CD14-positive monocyte (primary cell): ENCODE data around the gene PRRX2. TPM values are rescaled to one million over a fixed set of nuclear protein-coding genes. Genes with fewer than 3 reads are reported as not detected.
A peak's percentile ranks its signal among the peaks of the same experiment; 100 is the strongest.

Source experiments
- DNase-seq, 3 donors: peaks; one replicate each; pipeline ENCODE4 v3.0.0-alpha.2; 2011 to 2022
- H2AFZ ChIP-seq: 2 replicates; pipeline ENCODE4 v1.6.0; 2012; ENCODE audit warnings: mild to moderate bottlenecking, low read depth, low read length, inconsistent platforms; ENCODE audit not compliant: insufficient read depth, poor library complexity, severe bottlenecking
- H3K27ac ChIP-seq, 2 donors: 1 replicate in 1 of 2; 2 replicates in 1 of 2; pipeline ENCODE4 v1.5.1; 2012 to 2013; ENCODE audit warnings: low read length in 2 of 2, control low read depth in 1 of 2, inconsistent platforms in 1 of 2, low read depth in 1 of 2, mild to moderate bottlenecking in 1 of 2
- H3K27me3 ChIP-seq, 2 donors: one replicate each; pipeline versions ENCODE4 v1.6.0 to v1.6.1; 2011 to 2013; ENCODE audit warnings: low read length in 2 of 2; ENCODE audit not compliant: control insufficient read depth in 2 of 2, insufficient read depth in 2 of 2
- H3K36me3 ChIP-seq, 2 donors: replicated peaks in 1 of 2; 1 replicate in 1 of 2; 2 replicates in 1 of 2; pipeline versions ENCODE4 v1.5.1 to v1.6.1; 2012 to 2013; ENCODE audit warnings: low read length in 2 of 2, control low read depth in 1 of 2, inconsistent platforms in 1 of 2, mild to moderate bottlenecking in 1 of 2; ENCODE audit not compliant: insufficient read depth in 2 of 2, control insufficient read depth in 1 of 2
- H3K4me1 ChIP-seq, 2 donors: 1 replicate in 1 of 2; 2 replicates in 1 of 2; pipeline versions ENCODE4 v1.5.1 to v1.6.1; 2012 to 2013; ENCODE audit warnings: low read length in 2 of 2, control low read depth in 1 of 2, inconsistent platforms in 1 of 2, mild to moderate bottlenecking in 1 of 2, moderate library complexity in 1 of 2; ENCODE audit not compliant: insufficient read depth in 2 of 2, control insufficient read depth in 1 of 2
- H3K4me2 ChIP-seq: replicated peaks from 2 replicates; pipeline ENCODE3; 2012; ENCODE audit warnings: low read length, moderate library complexity, mild to moderate bottlenecking; ENCODE audit not compliant: poor library complexity, severe bottlenecking; ENCODE audit errors: extremely low read depth
- H3K4me3 ChIP-seq, 3 experiments: fragments of 200-600 bp in 1 of 3; sonication (generic) in 1 of 3; replicated peaks in 1 of 3; 1 replicate in 2 of 3; 2 replicates in 1 of 3; pipeline ENCODE4 v1.5.1; 2011 to 2013; ENCODE audit warnings: low read length in 3 of 3, mild to moderate bottlenecking in 3 of 3, control low read depth in 2 of 3, low read depth in 2 of 3, inconsistent platforms in 1 of 3, moderate library complexity in 1 of 3
- H3K79me2 ChIP-seq: 2 replicates; pipeline ENCODE4 v1.6.0; 2012; ENCODE audit warnings: mild to moderate bottlenecking, control low read depth, inconsistent platforms, low read length, moderate library complexity; ENCODE audit not compliant: insufficient read depth
- H3K9ac ChIP-seq: 2 replicates; pipeline ENCODE4 v1.6.0; 2017; ENCODE audit warnings: low read length, mild to moderate bottlenecking; ENCODE audit not compliant: insufficient read depth, poor library complexity, severe bottlenecking
- H3K9me3 ChIP-seq, 2 donors: replicated peaks in 1 of 2; 1 replicate in 1 of 2; 2 replicates in 1 of 2; pipeline versions ENCODE4 v1.5.1 to v1.6.1; 2012 to 2013; ENCODE audit warnings: low read length in 2 of 2, control low read depth in 1 of 2; ENCODE audit not compliant: control insufficient read depth in 1 of 2, insufficient read depth in 1 of 2
- H4K20me1 ChIP-seq: 2 replicates; pipeline ENCODE4 v1.6.0; 2012; ENCODE audit warnings: mild to moderate bottlenecking, low read length, control low read depth, moderate library complexity; ENCODE audit not compliant: insufficient read depth
- H3K27ac Mint-ChIP-seq, 7 donors: one replicate each; pipeline ENCODE4 v1.8.0; 2020; ENCODE audit warnings: mild to moderate bottlenecking in 7 of 7, mixed read lengths in 7 of 7, moderate library complexity in 6 of 7, inconsistent platforms in 2 of 7
- H3K27me3 Mint-ChIP-seq, 3 donors: one replicate each; pipeline ENCODE4 v1.8.0; 2021 to 2022; ENCODE audit warnings: low read depth in 3 of 3, mild to moderate bottlenecking in 3 of 3, mixed read lengths in 3 of 3, moderate library complexity in 3 of 3, inconsistent platforms in 1 of 3
- H3K36me3 Mint-ChIP-seq, 2 donors: one replicate each; pipeline ENCODE4 v1.8.0; 2020; ENCODE audit warnings: mixed read lengths in 2 of 2, inconsistent platforms in 1 of 2, mild to moderate bottlenecking in 1 of 2
- H3K4me1 Mint-ChIP-seq: one replicate; pipeline ENCODE4 v1.8.0; 2020; ENCODE audit warnings: mild to moderate bottlenecking, mixed read lengths
- H3K4me3 Mint-ChIP-seq, 2 donors: one replicate each; pipeline ENCODE4 v1.8.0; 2020; ENCODE audit warnings: mild to moderate bottlenecking in 2 of 2, mixed read lengths in 2 of 2, moderate library complexity in 1 of 2
- H3K9me3 Mint-ChIP-seq, 7 donors: one replicate each; pipeline ENCODE4 v1.8.0; 2020 to 2022; ENCODE audit warnings: mixed read lengths in 7 of 7, mild to moderate bottlenecking in 6 of 7, moderate library complexity in 6 of 7, inconsistent platforms in 2 of 7
- CTCF ChIP-seq: fragments of 200-600 bp; IDR thresholded peaks from one replicate; pipeline ENCODE4 v1.8.0; 2022; ENCODE audit warnings: antibody characterized with exemption, mild to moderate bottlenecking
- WGBS: methylation state at CpG from one replicate; pipeline ENCODE4 v1.1.5; 2013; ENCODE audit warnings: missing lambda C conversion rate; ENCODE audit not compliant: insufficient coverage; 5-methylcytosine and 5-hydroxymethylcytosine counted together
- intact Hi-C, 2 donors: fragments of 100-400 bp; cut with micrococcal nuclease; formaldehyde crosslinking; loops; one replicate each; pipeline versions ENCODE4 v1.15.0 to v1.15.1; 2023
- polyA plus RNA-seq, 3 donors: library from polyadenylated mRNA; depleted of rRNA in 1 of 3; unstranded in 2 of 3; stranded (reverse) in 1 of 3; fragments of 300-500 nt in 2 of 3; fragments of >200 nt in 1 of 3; fragmentation: Illumina TruSeq in 2 of 3; gene quantifications; 1 replicate in 2 of 3; 2 replicates in 1 of 3; pipeline ENCODE4 v1.2.3, GENCODE V29; 2012 to 2021

Gene PRRX2
- polyA plus RNA-seq, 3 donors, result not detected

- H3K9ac ChIP-seq, result peak overlapping the region; percentile 39
- H3K79me2 ChIP-seq, result no peaks in the 10 kb centered on the region
Observed at GRCh38 chr9:129762985-129763926, 97.8 kb downstream of the PRRX2 start.

More at GRCh38 chr9:129762985-129763926, 97.8 kb downstream of the PRRX2 start:
- Mint-ChIP-seq H3K27ac (peak overlapping the region; percentile 96 to 99 (median 98)), H3K4me3 (peak overlapping the region in 1 of 2 donors; percentile 20), H3K27me3 (peaks cover 0 to 19% (median 3%) of the 10 kb centered on the region in 3 donors), H3K4me1 (peaks cover 44% of the 10 kb centered on the region), H3K36me3 (peaks cover 2 to 7% of the 10 kb centered on the region in 2 donors), H3K9me3 (peaks cover 0 to 4% (median 1%) of the 10 kb centered on the region in 7 donors)
- 67% methylated on average over 6 of the region's 13 CpGs for WGBS
- no peaks in the 10 kb centered on the region for H3K9me3 ChIP-seq
- intact Hi-C loops, result loop anchor here (1.0 to 2.0 kb wide), 3 partner anchors 10 to 14 kb away; no protein-coding TSS in a partner anchor
- H3K27me3 ChIP-seq, result no peaks in the 10 kb centered on the region
- peak in 2 of 3 donors; percentile 51 to 53 for DNase-seq
- no peak for TF ChIP-seq CTCF
- H4K20me1 ChIP-seq, result no peaks in the 10 kb centered on the region
- peak overlapping the region; percentile 71 to 85 for H3K27ac ChIP-seq
- peaks cover 23 to 42% of the 10 kb centered on the region in 2 donors for H3K4me1 ChIP-seq
- H3K36me3 ChIP-seq, result no peaks in the 10 kb centered on the region
- no peak overlapping the region for H3K4me3 ChIP-seq
- H3K4me2 ChIP-seq, result peak overlapping the region; percentile 13
- no peak overlapping the region for H2AFZ ChIP-seq
